MM.1S (cell line): ENCODE measurements around the gene SIK2.

ENCODE experiments used
- DNase-seq: peaks from one replicate; pipeline ENCODE4 v3.0.0-alpha.2; 2015
- H2AFZ ChIP-seq: fragments of 300-600 bp; sonication (generic); 2 replicates; pipeline ENCODE4 v1.6.0; 2016; ENCODE audit warnings: antibody characterized with exemption, low read length
- H3F3A ChIP-seq: fragments of 300-600 bp; sonication (generic); 2 replicates; pipeline ENCODE4 v1.6.1; 2016; ENCODE audit warnings: mild to moderate bottlenecking, antibody characterized with exemption, low read length, moderate library complexity, mixed read lengths; ENCODE audit not compliant: insufficient read depth
- H3K27ac ChIP-seq: fragments of 300-600 bp; sonication (generic); 2 replicates; pipeline ENCODE4 v1.5.1; 2016; ENCODE audit warnings: mild to moderate bottlenecking, low read length
- H3K27me3 ChIP-seq: fragments of 300-600 bp; sonication (generic); replicated peaks from 2 replicates; pipeline ENCODE4 v1.6.0; 2016; ENCODE audit warnings: low read length; ENCODE audit not compliant: insufficient read depth
- H3K36me3 ChIP-seq: fragments of 300-600 bp; sonication (generic); replicated peaks from 2 replicates; pipeline ENCODE4 v1.6.1; 2016; ENCODE audit warnings: mild to moderate bottlenecking, low read length, mixed read lengths; ENCODE audit not compliant: insufficient read depth
- H3K4me1 ChIP-seq: fragments of 300-600 bp; sonication (generic); 2 replicates; pipeline ENCODE4 v1.6.1; 2016; ENCODE audit warnings: low read length, mixed read lengths
- H3K4me2 ChIP-seq: fragments of 300-600 bp; sonication (generic); 2 replicates; pipeline ENCODE4 v1.6.0; 2016; ENCODE audit warnings: low read depth, low read length
- H3K4me3 ChIP-seq: fragments of 300-600 bp; sonication (generic); 2 replicates; pipeline ENCODE4 v1.5.1; 2016; ENCODE audit warnings: low read length, mixed read lengths
- H3K79me2 ChIP-seq: fragments of 300-600 bp; sonication (generic); 2 replicates; pipeline ENCODE4 v1.6.1; 2016; ENCODE audit warnings: mixed run types, low read length, mixed read lengths
- H3K9ac ChIP-seq: fragments of 300-600 bp; sonication (generic); 2 replicates; pipeline ENCODE4 v1.6.1; 2016; ENCODE audit warnings: low read length, mixed read lengths
- H3K9me2 ChIP-seq: fragments of 300-600 bp; sonication (generic); replicated peaks from 2 replicates; pipeline ENCODE4 v1.6.1; 2016; ENCODE audit warnings: mild to moderate bottlenecking, low read length, mixed read lengths; ENCODE audit not compliant: insufficient read depth
- H3K9me3 ChIP-seq: fragments of 300-600 bp; sonication (generic); replicated peaks from 2 replicates; pipeline ENCODE4 v1.6.1; 2016; ENCODE audit warnings: mild to moderate bottlenecking, low read length, mixed read lengths; ENCODE audit not compliant: insufficient read depth
- H4K20me1 ChIP-seq: fragments of 300-600 bp; sonication (generic); 2 replicates; pipeline ENCODE4 v1.6.1; 2016; ENCODE audit warnings: mild to moderate bottlenecking, low read length, moderate library complexity, mixed read lengths; ENCODE audit not compliant: insufficient read depth
- CTCF ChIP-seq: fragments of 300-600 bp; sonication (generic); IDR thresholded peaks from 2 replicates; pipeline ENCODE4 v1.5.1; 2016; ENCODE audit warnings: antibody characterized with exemption, low read length, mixed read lengths
- EZH2 ChIP-seq: fragments of 300-600 bp; sonication (generic); optimal IDR thresholded peaks from 2 replicates; pipeline ENCODE3; 2017; ENCODE audit warnings: low read depth, mild to moderate bottlenecking, antibody characterized with exemption, low read length, mixed read lengths
- EZH2phosphoT487 ChIP-seq: fragments of 300-600 bp; sonication (generic); IDR thresholded peaks from 2 replicates; pipeline ENCODE4 v1.6.1; 2018; ENCODE audit warnings: antibody characterized with exemption, low read length

SIK2 gene

GRCh38 chr11:111776398-111777093 is 174.3 kb downstream of the SIK2 start:
- H3K4me1 ChIP-seq, result peaks cover 11% of the 10 kb centered on the region
- H3K9me2 ChIP-seq, result no peaks in the 10 kb centered on the region
- H3K79me2 ChIP-seq, result no peaks in the 10 kb centered on the region
- H3K36me3 ChIP-seq, result no peaks in the 10 kb centered on the region
- no peaks in the 10 kb centered on the region for H3K9me3 ChIP-seq
- no peak overlapping the region; the same call in 1 of the 2 replicates for H3K27ac ChIP-seq
- H3K4me2 ChIP-seq, result peak overlapping the region; percentile 11; the same call in 1 of the 2 replicates
- H4K20me1 ChIP-seq, result no peaks in the 10 kb centered on the region
- H3K9ac ChIP-seq, result no peak overlapping the region
- TF ChIP-seq CTCF, result no peak
- no peak for TF ChIP-seq EZH2phosphoT487
- TF ChIP-seq EZH2, result no peak
- H3K27me3 ChIP-seq, result no peaks in the 10 kb centered on the region
- no peak overlapping the region for H3K4me3 ChIP-seq
- no peak overlapping the region for H2AFZ ChIP-seq
- DNase-seq, result peak; percentile 61
- H3F3A ChIP-seq, result no peaks in the 10 kb centered on the region

- no peak overlapping the region for H2AFZ ChIP-seq
- no peak overlapping the region for H3K9ac ChIP-seq
- H3K27me3 ChIP-seq, result no peaks in the 10 kb centered on the region
- no peaks in the 10 kb centered on the region for H3K9me2 ChIP-seq
- H3K27ac ChIP-seq, result no peak overlapping the region; the same call in 1 of the 2 replicates
- H4K20me1 ChIP-seq, result no peaks in the 10 kb centered on the region
- no peaks in the 10 kb centered on the region for H3K36me3 ChIP-seq
- TF ChIP-seq EZH2phosphoT487 (no peak), CTCF (peak; percentile 75), EZH2 (no peak)
- peaks cover 11% of the 10 kb centered on the region for H3K4me1 ChIP-seq
- no peaks in the 10 kb centered on the region for H3K9me3 ChIP-seq
- peak overlapping the region; percentile 3; the same call in 1 of the 2 replicates for H3K4me2 ChIP-seq
- no peaks in the 10 kb centered on the region for H3K79me2 ChIP-seq
- no peaks in the 10 kb centered on the region for H3F3A ChIP-seq
- peak; percentile 71 for DNase-seq
- no peak overlapping the region for H3K4me3 ChIP-seq
These were observed 175.1 kb downstream of the SIK2 start for GRCh38 chr11:111777094-111778046.

GRCh38 chr11:111778047-111778558 is 175.9 kb downstream of the SIK2 start:
- Histone ChIP-seq H3F3A (no peaks in the 10 kb centered on the region), H2AFZ (no peak overlapping the region), H3K9me3 (no peaks in the 10 kb centered on the region), H3K36me3 (no peaks in the 10 kb centered on the region), H4K20me1 (no peaks in the 10 kb centered on the region), H3K4me1 (peaks cover 11% of the 10 kb centered on the region), H3K4me2 (no peak overlapping the region), H3K27me3 (no peaks in the 10 kb centered on the region), H3K79me2 (no peaks in the 10 kb centered on the region), H3K4me3 (no peak overlapping the region), H3K9me2 (no peaks in the 10 kb centered on the region), H3K9ac (no peak overlapping the region), H3K27ac (no peak overlapping the region)
- DNase-seq, result no peak
- no peak for TF ChIP-seq EZH2phosphoT487
